Measurements from ENCODE around the gene LRWD1.
"Not testable (repeated sequence)": the region's sequence is repeated elsewhere in the genome, so short reads cannot be mapped to it uniquely, and the experiment has no call there.

The LRWD1 gene

DNA sequence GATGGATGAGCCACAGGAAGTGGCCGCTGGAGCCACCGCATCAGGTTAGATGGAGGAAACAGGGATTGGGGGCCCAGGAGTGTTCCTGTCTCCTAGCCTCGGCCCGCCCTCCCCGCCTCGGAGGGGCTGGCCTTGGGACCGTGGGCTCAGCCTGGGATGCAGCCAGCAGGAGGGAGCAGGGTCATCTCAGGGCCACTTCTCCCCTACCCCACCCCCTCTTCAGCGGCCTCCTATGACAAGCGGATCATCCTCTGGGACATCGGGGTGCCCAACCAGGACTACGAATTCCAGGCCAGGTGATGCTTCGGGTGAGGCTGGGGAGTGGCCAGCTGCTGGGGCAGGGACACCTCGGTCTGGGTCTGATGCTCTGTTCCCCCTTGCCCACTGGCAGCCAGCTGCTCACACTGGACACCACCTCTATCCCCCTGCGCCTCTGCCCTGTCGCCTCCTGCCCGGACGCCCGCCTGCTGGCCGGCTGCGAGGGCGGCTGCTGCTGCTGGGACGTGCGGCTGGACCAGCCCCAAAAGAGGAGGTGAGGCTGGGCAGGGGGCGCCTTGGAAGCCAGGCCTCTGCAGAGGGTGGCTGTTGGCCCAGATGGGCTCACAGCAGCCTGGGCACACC, 4.7 kb downstream of the LRWD1 start:
- DNase-seq: no peak

GRCh38 chr7:102469972-102470825, 5.4 kb downstream of the LRWD1 start:
- no peak for DNase-seq

GRCh38 chr7:102471791-102472125, 7.0 kb downstream of the LRWD1 start:
- DNase-seq: no peak

DNA sequence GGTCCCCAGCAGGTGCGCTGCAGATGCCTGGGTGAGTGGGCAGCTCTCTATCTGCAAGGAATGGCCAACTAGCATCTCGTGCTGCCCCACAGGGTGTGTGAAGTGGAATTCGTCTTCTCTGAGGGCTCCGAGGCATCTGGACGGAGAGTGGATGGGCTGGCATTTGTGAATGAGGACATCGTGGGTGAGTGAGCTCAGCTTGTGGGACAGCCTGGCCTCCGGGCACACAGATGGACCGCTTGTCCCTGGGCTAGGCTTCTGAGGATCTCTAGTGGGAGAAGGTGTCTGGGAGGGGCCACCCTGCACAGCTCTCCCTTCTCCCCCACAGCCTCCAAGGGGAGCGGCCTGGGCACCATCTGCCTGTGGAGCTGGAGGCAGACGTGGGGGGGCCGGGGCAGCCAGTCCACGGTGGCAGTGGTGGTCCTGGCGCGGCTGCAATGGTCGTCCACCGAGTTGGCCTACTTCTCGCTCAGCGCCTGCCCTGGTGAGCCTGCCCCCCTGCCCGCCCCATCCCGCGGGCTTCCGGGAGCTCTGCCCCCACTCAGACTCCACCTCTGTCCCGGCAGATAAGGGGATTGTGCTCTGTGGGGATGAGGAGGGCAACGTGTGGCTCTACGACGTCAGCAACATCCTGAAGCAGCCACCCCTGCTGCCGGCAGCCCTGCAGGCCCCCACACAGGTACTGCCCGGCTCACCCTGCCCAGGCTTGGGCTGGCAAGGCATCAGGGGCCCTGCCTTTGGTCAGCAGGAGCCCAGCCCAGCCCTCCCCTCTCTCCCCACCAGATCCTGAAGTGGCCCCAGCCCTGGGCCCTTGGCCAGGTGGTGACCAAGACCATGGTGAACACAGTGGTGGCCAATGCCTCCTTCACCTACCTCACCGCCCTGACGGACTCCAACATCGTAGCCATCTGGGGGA, 7.6 kb downstream of the LRWD1 start:
- no peak for DNase-seq

GRCh38 chr7:102473271-102473991, 8.6 kb downstream of the LRWD1 start:
- DNase-seq: no peak

DNA sequence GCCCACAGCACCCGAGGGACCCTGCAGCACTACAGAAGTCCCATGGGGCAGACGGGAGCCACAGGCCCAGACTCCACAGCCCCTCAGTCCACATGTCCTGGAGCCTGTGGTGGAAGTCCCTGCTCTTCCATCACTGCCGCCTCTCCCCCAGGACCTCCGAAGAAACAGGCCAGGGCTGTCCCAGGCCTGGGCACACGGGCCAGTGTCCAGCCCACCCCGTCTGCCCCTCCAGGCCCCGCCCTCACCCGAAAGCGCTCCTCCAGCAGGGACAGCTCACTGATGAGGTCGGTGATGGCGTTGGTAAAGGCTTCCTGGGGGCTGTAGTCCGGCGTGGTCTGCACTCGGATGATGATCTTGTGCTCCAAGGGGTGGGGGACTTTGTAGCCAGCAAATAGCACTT, 9.3 kb downstream of the LRWD1 start:
- DNase-seq: not testable (repeated sequence)

DNA sequence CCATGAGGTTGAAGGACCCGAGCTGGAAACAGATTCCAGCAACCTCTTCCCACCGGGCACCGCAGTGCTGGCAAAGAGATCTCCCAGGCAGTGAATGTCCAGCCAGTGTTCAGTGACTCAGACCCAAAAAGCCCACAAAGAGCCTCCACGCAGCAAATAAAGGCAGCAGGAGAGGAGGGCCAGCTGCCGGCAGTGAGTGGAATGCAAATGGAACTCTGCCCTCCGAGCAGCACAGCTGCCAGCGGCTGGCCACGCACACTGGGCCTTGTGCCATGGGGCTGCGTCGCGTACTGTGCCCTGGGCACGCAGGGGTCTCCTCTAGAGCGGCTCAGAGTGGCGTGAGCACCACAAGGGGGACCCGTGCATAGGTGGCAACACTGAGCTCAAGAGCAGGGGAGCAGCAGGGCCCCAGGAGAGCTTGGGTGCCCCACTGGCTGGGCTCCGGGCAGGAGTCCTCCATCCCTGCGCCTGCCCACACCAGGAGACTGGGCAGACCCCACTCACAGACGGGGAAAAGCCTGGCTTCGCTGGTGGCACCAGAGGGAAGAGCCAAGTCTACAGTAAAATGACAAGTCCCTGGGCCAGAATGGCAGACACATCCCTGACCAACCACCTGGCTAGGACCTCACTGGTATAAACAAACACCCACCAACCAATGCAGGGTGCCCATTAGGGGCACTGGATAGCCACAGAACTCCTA, 10.1 kb downstream of the LRWD1 start:
- not testable (repeated sequence) for DNase-seq

DNA sequence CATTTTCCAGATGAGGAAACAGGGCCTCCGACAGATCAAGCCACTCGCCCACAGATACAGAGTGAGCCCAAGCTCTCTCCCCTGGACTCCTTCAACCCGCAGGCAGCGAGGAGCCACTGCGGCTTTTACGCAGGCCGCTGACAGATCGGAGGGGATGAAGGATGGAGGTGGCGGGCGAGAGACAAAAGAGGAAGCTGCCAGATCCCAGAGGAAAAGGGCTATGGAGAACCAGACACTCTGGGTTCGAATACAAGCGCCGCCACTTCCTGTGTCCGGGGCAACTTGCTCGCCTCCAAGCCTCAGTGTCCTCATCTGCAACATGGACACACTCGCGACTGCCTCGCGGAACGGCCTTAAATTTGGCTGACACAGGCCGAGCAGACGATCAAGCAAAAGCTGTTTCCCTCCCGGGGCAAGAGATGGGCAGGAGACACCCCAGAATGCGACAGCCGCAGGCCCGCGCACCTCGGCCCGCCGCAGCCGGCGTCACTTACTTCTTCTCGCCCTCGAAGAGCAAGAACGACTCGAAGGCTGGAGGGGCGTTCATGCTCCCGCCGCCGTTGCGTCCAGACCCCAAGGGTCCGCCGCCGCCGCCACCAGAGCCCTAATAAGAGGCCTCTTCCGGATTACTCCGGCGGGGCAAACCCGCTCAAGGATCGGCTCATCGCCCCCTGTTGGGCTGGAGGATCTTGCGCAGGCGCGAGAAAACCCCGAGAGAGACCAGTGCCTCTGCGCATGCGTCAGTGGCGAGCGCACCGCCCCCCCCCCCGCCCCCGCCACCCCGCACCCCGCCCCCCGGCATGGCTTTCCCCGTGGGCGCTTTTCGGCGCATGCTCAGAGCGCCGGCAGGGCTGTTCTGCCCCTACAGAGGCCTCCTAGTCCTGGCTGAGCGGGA, 13.8 kb downstream of the LRWD1 start, which contains the start of gene POLR2J:
POLR2J (minus strand) TSS at position 609 of the 895 bp plus-strand sequence; CDS start at position 547, 62 bp downstream.
- DNase-seq: not testable (repeated sequence)

GRCh38 chr7:102479209-102479584, 14.4 kb downstream of the LRWD1 start:
- DNase-seq: not testable (repeated sequence)

DNA sequence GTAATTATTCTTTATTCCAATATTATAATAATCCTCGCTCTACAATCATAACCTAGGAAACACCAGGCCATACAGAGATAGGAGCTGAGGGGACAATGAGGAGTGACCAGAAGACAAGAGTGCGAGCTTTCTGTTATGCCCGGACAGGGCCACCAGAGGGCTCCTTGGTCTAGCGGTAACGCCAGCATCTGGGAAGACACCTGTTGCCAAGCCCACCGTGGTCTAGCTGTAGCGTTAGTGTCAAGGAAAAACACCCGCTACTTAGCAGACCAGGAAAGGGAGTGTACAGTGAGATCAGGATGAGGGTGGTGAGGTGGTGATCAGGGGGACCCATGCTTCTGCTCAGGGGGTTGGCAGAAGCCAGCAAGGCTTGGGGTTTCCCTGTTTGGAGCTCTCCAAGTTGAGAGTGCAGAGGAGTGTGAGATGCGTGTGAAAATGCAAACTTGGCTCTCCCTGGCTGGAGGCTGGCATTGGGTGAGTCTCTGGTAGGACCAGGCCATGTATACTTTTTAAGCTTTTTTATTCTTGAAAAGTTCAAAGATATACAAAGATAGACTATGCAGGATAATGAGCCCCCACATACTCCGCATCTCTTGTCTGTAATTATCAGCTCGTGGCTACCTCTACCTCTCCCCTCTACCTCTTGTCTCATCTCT, 15.3 kb downstream of the LRWD1 start:
- not testable (repeated sequence) for DNase-seq

- not testable (repeated sequence) for DNase-seq
These were observed 17.2 kb downstream of the LRWD1 start for GRCh38 chr7:102481962-102482361.

DNA sequence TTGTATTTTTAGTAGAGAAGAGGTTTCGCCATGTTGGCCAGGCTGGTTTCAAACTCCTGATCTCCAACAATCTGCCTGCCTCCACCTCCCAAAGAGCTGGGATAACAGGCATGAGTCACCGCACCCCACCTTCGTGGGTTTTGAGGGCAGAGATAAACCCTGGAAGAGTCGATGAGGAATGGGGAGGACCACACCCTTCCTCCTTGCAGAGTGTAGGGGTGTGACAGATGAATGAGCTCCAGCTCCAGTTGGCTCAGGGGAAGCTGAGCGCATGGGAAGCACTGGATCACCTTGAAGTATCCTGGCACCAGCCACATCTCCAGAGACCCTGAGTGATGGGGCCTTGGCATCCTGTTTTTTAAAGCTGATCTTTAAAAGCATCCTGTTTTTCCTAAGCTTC, 19.5 kb downstream of the LRWD1 start:
- DNase-seq: not testable (repeated sequence)

DNA sequence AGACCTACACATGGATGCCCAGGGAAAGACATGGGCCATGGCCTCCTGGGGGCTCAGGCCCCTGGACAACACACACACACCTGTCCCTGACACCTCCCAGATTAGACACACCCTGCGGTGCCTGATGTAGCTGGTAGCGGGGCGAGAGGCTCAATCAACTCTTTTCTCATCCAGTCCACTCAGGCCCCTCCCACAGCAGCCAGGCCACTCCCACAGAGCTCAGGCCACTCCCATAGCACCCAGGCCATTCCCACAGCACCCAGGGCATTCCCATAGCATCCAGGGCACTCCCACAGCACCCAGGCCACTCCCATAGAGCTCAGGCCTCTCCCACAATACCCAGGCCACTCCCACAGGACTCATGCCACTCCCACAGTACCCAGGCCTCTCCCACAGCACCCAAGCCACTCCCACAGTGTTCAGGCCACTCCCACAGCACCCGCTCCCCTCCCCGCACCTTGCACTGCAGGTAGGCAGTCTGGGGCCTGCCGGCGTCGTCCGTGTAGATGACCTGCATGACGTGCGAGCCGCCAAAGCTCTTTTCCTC, 25.8 kb downstream of the LRWD1 start:
- not testable (repeated sequence) for DNase-seq

DNA sequence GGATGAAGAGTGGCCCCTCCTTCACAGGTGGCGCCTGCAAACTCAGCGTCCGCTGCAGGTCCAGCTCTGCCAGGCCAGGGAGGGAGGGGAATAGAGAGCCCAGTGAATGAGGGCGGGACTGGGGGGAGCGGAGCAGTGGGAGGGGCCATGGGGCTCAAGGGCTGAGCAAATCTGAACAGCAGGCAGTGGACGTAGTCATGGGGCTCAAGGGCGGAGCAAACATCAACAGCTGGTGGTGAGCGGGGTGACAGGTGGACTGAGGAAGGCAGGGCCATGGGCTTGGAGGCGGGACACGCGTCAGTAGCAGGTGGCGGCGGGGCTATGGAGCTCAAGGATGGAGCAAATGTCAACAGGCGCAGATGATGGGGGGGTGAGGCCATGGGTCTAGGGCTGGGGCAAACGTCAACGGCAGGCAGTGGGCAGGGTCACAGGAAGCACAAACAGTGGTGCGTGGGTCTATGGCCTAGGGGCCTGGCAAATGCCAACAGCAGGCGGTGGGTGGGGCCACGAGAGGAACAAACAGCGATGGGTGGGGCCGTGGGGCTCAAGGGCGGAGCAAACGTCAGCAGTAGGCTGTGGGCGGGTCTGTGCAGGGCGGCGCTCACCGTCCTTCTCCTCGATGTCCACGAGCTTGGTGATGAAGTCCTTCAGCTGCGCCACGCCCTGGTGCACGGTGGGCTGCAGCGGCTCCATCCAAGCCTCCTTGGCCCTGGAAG, 28.6 kb downstream of the LRWD1 start:
- DNase-seq: not testable (repeated sequence)

GRCh38 chr7:102494026-102494425, 29.2 kb downstream of the LRWD1 start:
- DNase-seq: not testable (repeated sequence)

GRCh38 chr7:102494473-102495149, 29.8 kb downstream of the LRWD1 start:
- not testable (repeated sequence) for DNase-seq

DNA sequence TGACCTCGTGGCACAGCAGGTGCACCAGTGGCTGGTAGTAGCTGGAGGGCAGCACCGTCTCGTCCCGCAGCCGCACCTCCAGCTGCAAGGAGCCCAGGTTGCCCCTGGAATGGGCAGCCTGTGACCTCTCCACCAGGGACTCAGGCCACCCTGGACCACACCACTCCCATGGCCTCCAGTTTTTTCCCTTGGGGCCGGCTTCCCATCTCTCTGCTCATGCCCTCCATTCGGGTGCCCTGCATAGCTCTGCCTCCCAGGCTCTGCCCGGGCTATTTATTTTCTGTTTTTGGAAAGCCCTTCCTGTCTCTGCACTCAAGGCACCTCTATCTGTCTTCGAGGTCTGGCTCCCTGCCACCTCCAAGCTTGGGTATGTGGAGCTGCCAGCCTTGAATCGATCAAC, 32.1 kb downstream of the LRWD1 start:
- not testable (repeated sequence) for DNase-seq

- DNase-seq: not testable (repeated sequence)
These were observed 32.5 kb downstream of the LRWD1 start for GRCh38 chr7:102497308-102497707.

GRCh38 chr7:102498321-102498720, 33.5 kb downstream of the LRWD1 start:
- not testable (repeated sequence) for DNase-seq

All from NCI-H526 treated with DMSO at 0.1 percent for 48 hours (cell line).